ENCODE measurements around the gene EFCAB11. TPM values are rescaled to one million over a fixed set of nuclear protein-coding genes. Genes with fewer than 3 reads are reported as not detected.

EFCAB11 gene
- total and polyA plus RNA-seq, 2 of the 4 experiments (the other 2 are of a cell fraction), result 2.2 to 5.3 TPM

- ATAC-seq (ENCODE audit: low read depth) (peak; percentile 21; the same call in 1 of the 2 replicates), DNase-seq (peak; percentile 70)
- Histone ChIP-seq H4K5ac (ENCODE audit: low read depth, low read length) (peak overlapping the region; percentile 19), H2AK5ac (ENCODE audit: low read depth, low read length) (peak overlapping the region; percentile 33), H3K56ac (ENCODE audit: extremely low read depth, insufficient read depth, low read length) (peak overlapping the region; percentile 20; the same call in 1 of the 2 replicates), H3K4me3 (ENCODE audit: insufficient read depth, low read depth, low read length) (no peak overlapping the region), H2AK9ac (replicated peaks; ENCODE audit: low read depth, low read length, poor library complexity) (no peak overlapping the region), H3K18ac (ENCODE audit: low read depth, low read length) (peak overlapping the region; percentile 42), H3K14ac (replicated peaks; ENCODE audit: low read depth, low read length) (peak overlapping the region; percentile 90), H3K27ac (ENCODE audit: insufficient read depth, low read length) (peak overlapping the region; percentile 94; the same call in 1 of the 2 replicates), H3K79me1 (ENCODE audit: low read depth in 1 of 2, low read length in 2 of 2) (peaks cover 0 to 6% of the 10 kb centered on the region in 2 experiments; a peak in 2 of 4 replicates), H3K9ac (ENCODE audit: low read depth, low read length) (no peak overlapping the region), H4K20me1 (ENCODE audit: insufficient read depth, low read length) (no peaks in the 10 kb centered on the region), H3K4ac (ENCODE audit: low read depth, low read length) (peak overlapping the region; percentile 97), H2BK20ac (ENCODE audit: low read depth, low read length) (peak overlapping the region; percentile 99), H2BK5ac (ENCODE audit: low read depth, low read length, poor library complexity, severe bottlenecking) (peak overlapping the region; percentile 94), H3K4me2 (ENCODE audit: low read depth, low read length) (no peak overlapping the region), H2BK120ac (ENCODE audit: low read depth, low read length) (peak overlapping the region; percentile 94), H3K27me3 (ENCODE audit: control insufficient read depth, insufficient read depth, low read length) (no peaks in the 10 kb centered on the region), H4K8ac (ENCODE audit: low read depth in 2 of 2, low read length in 2 of 2) (peak overlapping the region; percentile 59 to 84; a peak in 3 of 4 replicates), H3K9me1 (ENCODE audit: insufficient read depth, low read length) (peaks cover 34% of the 10 kb centered on the region), H4K91ac (ENCODE audit: insufficient read depth, low read depth, low read length) (peak overlapping the region; percentile 93), H3K9me3 (ENCODE audit: control insufficient read depth, insufficient read depth, low read length) (no peaks in the 10 kb centered on the region), H3K36me3 (ENCODE audit: control insufficient read depth, insufficient read depth, low read length) (no peaks in the 10 kb centered on the region), H2BK15ac (ENCODE audit: low read depth, low read length) (peak overlapping the region; percentile 72; the same call in 2 of the 3 replicates), H3K4me1 (ENCODE audit: control insufficient read depth, insufficient read depth, low read length) (peaks cover 22% of the 10 kb centered on the region), H3K23ac (ENCODE audit: low read depth, low read length) (peak overlapping the region; percentile 86), H2AFZ (replicated peaks; ENCODE audit: low read length, poor library complexity) (no peak overlapping the region)
- dilution Hi-C loops (cut with HindIII; ENCODE audit: low sequenced_read_pairs, unreplicated experiment) (no loop called here), intact Hi-C loops (cut with micrococcal nuclease) (no loop called here), in situ Hi-C loops (cut with MboI; ENCODE audit: low sequenced_read_pairs) (no loop called here)
- no CpG with 5 or more reads among the region's 2 CpGs for WGBS, 2 experiments (ENCODE audit: extremely low coverage in 2 of 2, insufficient read length in 1 of 2)
- BruUV-seq (replicated peaks), result no TSS peak
- ChIA-PET POLR2A (ENCODE audit: unreplicated experiment) (interaction anchor here (0.5 kb wide), 1 partner anchor 268 kb away, joined by 3 read pairs; no protein-coding TSS in a partner anchor), CTCF (no interaction called here)
- TF ChIP-seq CEBPB (IDR thresholded peaks at IDR 0.05; ENCODE audit: low read depth, low read length) (peak; percentile 69), RCOR1 (IDR thresholded peaks at IDR 0.05; ENCODE audit: insufficient replicate concordance, low read length) (no peak)
Observed at GRCh38 chr14:89920056-89920455, 34.5 kb downstream of the EFCAB11 start.
